Activated CD8-positive, alpha-beta T cell treated with anti-CD3 and anti-CD28 coated beads for 36 hours (primary cell): ENCODE results near the gene MLH3. TPM values are rescaled to one million over a fixed set of nuclear protein-coding genes. Genes with fewer than 3 reads are reported as not detected.
A peak's percentile ranks its signal among the peaks of the same experiment; 100 is the strongest.

ENCODE experiments used
- ATAC-seq: fragments of 200-7000 bp; cut with Tn5 transposase; one replicate; pipeline ENCODE4 v1.10.0; 2021; ENCODE audit warnings: mild to moderate bottlenecking, moderate library complexity
- CTCF ChIA-PET: fragments of 350-600 bp; sonication (Branson Sonifier 250); formaldehyde crosslinking; loops from one replicate; lab custom pipeline; 2021; ENCODE audit warnings: antibody characterized with exemption; lab: Charles Lee
- POLR2A ChIA-PET: fragments of 350-600 bp; sonication (Branson Sonifier 250); formaldehyde crosslinking; loops from one replicate; lab custom pipeline; 2021; ENCODE audit warnings: antibody characterized with exemption; lab: Charles Lee
- DNase-seq: peaks from one replicate; pipeline ENCODE4 v3.0.0-alpha.2; 2020
- H3K27ac Mint-ChIP-seq: one replicate; pipeline ENCODE4 v1.8.0; 2021; ENCODE audit warnings: mild to moderate bottlenecking, mixed read lengths
- H3K27me3 Mint-ChIP-seq: one replicate; pipeline ENCODE4 v1.8.0; 2021; ENCODE audit warnings: mixed read lengths
- H3K36me3 Mint-ChIP-seq: one replicate; pipeline ENCODE4 v1.8.0; 2021; ENCODE audit warnings: low read depth, mixed read lengths
- H3K4me1 Mint-ChIP-seq: one replicate; pipeline ENCODE4 v1.8.0; 2021; ENCODE audit warnings: low read depth, mixed read lengths
- H3K4me3 Mint-ChIP-seq: one replicate; pipeline ENCODE4 v1.8.0; 2021; ENCODE audit warnings: mild to moderate bottlenecking, moderate library complexity, mixed read lengths
- H3K9me3 Mint-ChIP-seq: one replicate; pipeline ENCODE4 v1.8.0; 2021; ENCODE audit warnings: mixed read lengths
- intact Hi-C: fragments of 100-400 bp; cut with micrococcal nuclease; formaldehyde crosslinking; loops from one replicate; pipeline ENCODE4 v1.10.0; 2022
- total RNA-seq, 2 experiments: library from RNA; stranded (reverse); gene quantifications; one replicate each; pipeline ENCODE4 v1.2.3, GENCODE V29; 2021
- TF ChIP-seq, protein P1 (sequence below): fragments of 200-600 bp; IDR thresholded peaks from one replicate; pipeline ENCODE4 v1.8.0; 2022; ENCODE audit warnings: antibody characterized with exemption, mild to moderate bottlenecking

MLH3 gene
- total RNA-seq, 2 experiments from 2014 or later, result 26.8 to 29.0 TPM

DNA sequence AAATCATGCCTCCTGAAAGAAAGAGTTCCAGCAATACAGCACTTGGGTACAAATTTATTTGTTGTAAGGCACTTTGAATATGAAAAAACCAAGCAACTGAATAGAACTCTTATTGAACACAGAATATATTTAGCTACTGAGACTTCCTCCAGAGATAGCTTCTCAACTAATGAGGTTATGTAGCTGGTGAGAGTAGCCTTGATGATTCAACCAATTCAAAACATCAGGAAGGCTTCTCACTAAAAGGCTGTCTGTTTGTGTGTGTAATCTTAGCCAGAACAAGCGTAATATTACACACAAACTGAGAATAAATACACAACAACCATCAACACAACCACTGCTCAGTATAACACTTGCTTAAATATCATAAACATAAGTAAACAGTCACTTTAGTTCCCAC lies 28.2 kb downstream of the MLH3 start:
- ChIA-PET POLR2A (interaction anchor here (0.9 to 1.3 kb wide), 2 partner anchors 9 to 20 kb away, joined by 4 read pairs; no protein-coding TSS in a partner anchor), CTCF (interaction anchor here (0.6 to 3.7 kb wide), 14 partner anchors 10 to 80 kb away, joined by 3 to 11 read pairs (median 4); no protein-coding TSS in a partner anchor)
- TF ChIP-seq, protein P1, sequence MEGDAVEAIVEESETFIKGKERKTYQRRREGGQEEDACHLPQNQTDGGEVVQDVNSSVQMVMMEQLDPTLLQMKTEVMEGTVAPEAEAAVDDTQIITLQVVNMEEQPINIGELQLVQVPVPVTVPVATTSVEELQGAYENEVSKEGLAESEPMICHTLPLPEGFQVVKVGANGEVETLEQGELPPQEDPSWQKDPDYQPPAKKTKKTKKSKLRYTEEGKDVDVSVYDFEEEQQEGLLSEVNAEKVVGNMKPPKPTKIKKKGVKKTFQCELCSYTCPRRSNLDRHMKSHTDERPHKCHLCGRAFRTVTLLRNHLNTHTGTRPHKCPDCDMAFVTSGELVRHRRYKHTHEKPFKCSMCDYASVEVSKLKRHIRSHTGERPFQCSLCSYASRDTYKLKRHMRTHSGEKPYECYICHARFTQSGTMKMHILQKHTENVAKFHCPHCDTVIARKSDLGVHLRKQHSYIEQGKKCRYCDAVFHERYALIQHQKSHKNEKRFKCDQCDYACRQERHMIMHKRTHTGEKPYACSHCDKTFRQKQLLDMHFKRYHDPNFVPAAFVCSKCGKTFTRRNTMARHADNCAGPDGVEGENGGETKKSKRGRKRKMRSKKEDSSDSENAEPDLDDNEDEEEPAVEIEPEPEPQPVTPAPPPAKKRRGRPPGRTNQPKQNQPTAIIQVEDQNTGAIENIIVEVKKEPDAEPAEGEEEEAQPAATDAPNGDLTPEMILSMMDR, result no peak
- DNase-seq, result no peak
- Mint-ChIP-seq H3K27ac (no peak overlapping the region), H3K27me3 (no peaks in the 10 kb centered on the region), H3K9me3 (no peaks in the 10 kb centered on the region), H3K4me1 (no peaks in the 10 kb centered on the region), H3K4me3 (no peak overlapping the region), H3K36me3 (peaks cover 27% of the 10 kb centered on the region)
- intact Hi-C loops, result no loop called here
- ATAC-seq, result no peak

DNA sequence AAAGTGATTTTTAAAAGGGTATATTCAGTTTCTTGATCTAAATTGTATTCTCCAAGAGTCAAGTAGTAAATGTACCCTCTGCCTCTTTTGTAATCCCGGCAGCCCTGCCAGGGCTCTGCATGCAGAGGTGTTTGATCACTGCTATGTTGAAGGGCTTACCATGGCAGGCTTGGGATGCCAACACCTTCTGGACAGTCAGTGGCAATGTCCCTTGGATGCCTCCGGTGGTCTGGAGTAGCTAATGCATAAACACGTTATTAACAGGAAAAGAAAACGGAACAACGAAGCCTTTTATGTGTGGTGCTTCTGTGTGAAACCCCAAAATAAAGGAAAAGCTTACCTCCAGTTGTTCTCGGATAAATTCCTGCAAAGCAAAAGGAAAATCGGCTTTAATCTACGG lies 28.6 kb downstream of the MLH3 start:
- CTCF ChIA-PET, result interaction anchor here (0.6 to 3.7 kb wide), 12 partner anchors 10 to 80 kb away, joined by 3 to 11 read pairs (median 4); no protein-coding TSS in a partner anchor
- Mint-ChIP-seq H3K27ac (no peak overlapping the region), H3K4me1 (no peaks in the 10 kb centered on the region), H3K36me3 (peaks cover 25% of the 10 kb centered on the region), H3K9me3 (no peaks in the 10 kb centered on the region), H3K27me3 (no peaks in the 10 kb centered on the region), H3K4me3 (no peak overlapping the region)
- ATAC-seq (peak; percentile 58), DNase-seq (peak; percentile 26)
- TF ChIP-seq, protein P1, result peak; percentile 33
- intact Hi-C loops, result no loop called here
- POLR2A ChIA-PET, result interaction anchor here (0.9 to 1.3 kb wide), 2 partner anchors 9 to 19 kb away, joined by 4 read pairs; no protein-coding TSS in a partner anchor

DNA sequence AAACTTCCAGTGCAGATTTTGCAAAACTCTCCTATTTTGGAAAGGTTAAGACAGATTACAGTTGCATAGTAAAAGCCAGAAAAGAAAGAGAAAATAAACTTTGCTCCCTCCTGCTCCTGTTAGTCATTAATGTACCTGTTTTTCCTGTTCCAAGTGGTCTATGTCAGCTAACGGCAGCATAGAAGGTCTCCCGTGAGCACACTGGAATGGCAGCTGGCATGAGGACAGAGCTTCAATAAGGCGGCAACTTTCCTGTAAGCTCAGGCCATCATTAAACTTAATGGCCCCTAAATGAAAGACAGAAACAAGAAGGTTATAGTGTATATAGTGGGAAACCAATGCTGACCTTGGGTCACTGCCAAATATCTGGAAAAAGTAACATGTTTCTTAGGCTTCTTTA lies 32.6 kb downstream of the MLH3 start:
- intact Hi-C loops, result no loop called here
- TF ChIP-seq, protein P1, result no peak
- no peaks in the 10 kb centered on the region for H3K9me3 Mint-ChIP-seq
- ChIA-PET POLR2A (interaction anchor here (0.7 to 2.6 kb wide), 4 partner anchors 11 to 15 kb away, joined by 3 to 8 read pairs (median 4); partner anchors contain the start of gene EIF2B2), CTCF (interaction anchor here (0.9 to 1.5 kb wide), 3 partner anchors 8 to 74 kb away, joined by 4 to 5 read pairs (median 5); no protein-coding TSS in a partner anchor)
- DNase-seq, result no peak
- no peaks in the 10 kb centered on the region for H3K4me1 Mint-ChIP-seq
- H3K36me3 Mint-ChIP-seq, result peaks cover 42% of the 10 kb centered on the region
- no peak for ATAC-seq
- H3K27ac Mint-ChIP-seq, result no peak overlapping the region
- H3K27me3 Mint-ChIP-seq, result no peaks in the 10 kb centered on the region
- H3K4me3 Mint-ChIP-seq, result no peak overlapping the region

DNA sequence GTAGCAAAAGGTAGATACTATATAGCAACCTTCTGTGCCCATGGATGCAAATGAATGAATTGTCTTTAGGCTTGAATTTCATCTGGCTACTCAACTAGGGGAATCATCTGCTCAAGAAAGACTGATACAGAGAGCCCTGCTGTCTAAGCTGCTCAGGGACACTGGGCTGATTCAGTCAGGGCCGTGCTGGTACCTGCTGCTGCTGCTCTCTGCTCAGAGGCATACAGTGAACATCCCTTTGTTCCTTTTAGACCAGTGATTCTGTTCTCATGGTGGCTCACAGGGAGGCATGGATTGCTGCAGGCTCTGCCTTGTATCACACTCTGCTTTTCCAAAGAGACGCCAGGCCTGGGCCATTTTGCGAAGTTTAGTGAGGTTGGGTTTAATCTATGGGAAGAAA lies 34.5 kb downstream of the MLH3 start:
- DNase-seq (no peak), ATAC-seq (no peak)
- intact Hi-C loops, result no loop called here
- CTCF ChIA-PET, result interaction anchor here (0.6 to 1.0 kb wide), 2 partner anchors 8 to 10 kb away, joined by 3 read pairs; no protein-coding TSS in a partner anchor
- Mint-ChIP-seq H3K9me3 (no peaks in the 10 kb centered on the region), H3K27ac (no peak overlapping the region), H3K4me1 (peaks cover 9% of the 10 kb centered on the region), H3K4me3 (no peak overlapping the region), H3K36me3 (peaks cover 48% of the 10 kb centered on the region), H3K27me3 (no peaks in the 10 kb centered on the region)
- POLR2A ChIA-PET, result interaction anchor here (0.6 to 1.3 kb wide), 2 partner anchors 13 to 450 kb away, joined by 3 to 5 read pairs; no protein-coding TSS in a partner anchor
- TF ChIP-seq, protein P1, result no peak

DNA sequence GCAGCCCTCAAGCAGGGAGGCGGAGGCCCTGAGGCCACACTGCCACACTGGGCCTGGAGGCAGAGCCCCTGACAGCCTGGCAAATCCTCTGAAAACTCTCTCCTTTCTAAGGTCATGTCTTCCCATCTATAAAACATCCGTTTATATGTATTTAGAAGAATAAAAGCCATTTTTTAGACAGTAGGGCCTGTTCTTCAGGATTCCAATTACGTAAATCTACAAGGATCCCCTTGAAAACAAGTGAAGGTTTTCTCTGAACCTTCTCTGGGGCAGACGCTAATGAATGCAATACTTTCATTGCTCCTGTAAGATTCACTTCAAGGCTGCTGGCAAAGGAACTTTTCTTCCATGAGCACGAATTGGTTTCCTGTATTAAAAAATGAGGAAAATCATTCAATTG lies 35.8 kb downstream of the MLH3 start:
- TF ChIP-seq, protein P1, result no peak
- Mint-ChIP-seq H3K9me3 (no peaks in the 10 kb centered on the region), H3K36me3 (peaks cover 52% of the 10 kb centered on the region), H3K4me3 (no peak overlapping the region), H3K4me1 (peaks cover 20% of the 10 kb centered on the region), H3K27me3 (no peaks in the 10 kb centered on the region), H3K27ac (no peak overlapping the region)
- intact Hi-C loops, result no loop called here
- POLR2A ChIA-PET, result no interaction called here
- ATAC-seq (no peak), DNase-seq (no peak)
- CTCF ChIA-PET, result interaction anchor here (1.0 to 1.5 kb wide), 2 partner anchors 9 to 155 kb away, joined by 3 to 4 read pairs; no protein-coding TSS in a partner anchor
